ENCODE data around the gene MEIS1.

DNA sequence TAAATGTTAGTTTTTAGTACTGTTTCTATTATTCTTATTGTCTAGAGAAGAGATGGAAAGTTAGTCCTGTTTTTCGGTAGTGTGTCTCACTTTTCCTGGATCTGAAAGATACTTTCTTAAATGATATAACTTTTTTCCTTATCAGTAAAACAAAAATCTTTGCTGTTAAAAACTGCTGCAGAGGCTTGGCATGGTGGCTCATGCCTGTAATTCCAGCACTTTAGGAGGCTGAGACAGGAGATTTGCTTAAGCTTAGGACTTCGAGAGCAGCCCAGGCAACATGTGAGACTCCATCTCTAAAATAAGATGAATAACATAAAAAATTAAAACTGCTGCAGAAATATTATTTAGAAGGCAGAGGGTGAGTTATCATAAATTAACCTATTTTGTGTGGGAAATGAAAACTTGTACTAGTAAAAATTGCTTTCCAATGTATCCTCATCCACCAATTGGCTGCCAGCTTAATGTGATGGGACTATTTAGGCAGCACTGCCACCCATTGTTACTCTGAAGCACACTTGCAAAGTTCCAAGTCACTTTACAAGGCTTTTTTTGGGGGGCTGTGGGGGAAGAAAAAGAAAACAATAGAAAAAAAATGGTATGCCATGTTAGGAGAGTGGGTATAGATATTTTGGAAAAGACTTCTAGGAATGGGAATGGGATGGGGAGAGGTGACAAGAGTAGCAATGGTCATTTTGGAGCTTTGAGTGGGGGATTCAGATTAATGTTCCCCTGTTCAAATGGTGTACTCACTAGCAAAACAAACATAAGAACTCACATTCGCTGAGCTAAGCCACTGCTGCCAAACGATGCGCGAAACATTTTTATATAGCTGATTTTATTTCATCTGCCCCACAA is 62.7 kb downstream of the MEIS1 start:
- no peak for TF ChIP-seq POLR2A (IDR thresholded peaks at IDR 0.05; ENCODE audit: low read depth, low read length)
- TF ChIP-seq, protein P1, sequence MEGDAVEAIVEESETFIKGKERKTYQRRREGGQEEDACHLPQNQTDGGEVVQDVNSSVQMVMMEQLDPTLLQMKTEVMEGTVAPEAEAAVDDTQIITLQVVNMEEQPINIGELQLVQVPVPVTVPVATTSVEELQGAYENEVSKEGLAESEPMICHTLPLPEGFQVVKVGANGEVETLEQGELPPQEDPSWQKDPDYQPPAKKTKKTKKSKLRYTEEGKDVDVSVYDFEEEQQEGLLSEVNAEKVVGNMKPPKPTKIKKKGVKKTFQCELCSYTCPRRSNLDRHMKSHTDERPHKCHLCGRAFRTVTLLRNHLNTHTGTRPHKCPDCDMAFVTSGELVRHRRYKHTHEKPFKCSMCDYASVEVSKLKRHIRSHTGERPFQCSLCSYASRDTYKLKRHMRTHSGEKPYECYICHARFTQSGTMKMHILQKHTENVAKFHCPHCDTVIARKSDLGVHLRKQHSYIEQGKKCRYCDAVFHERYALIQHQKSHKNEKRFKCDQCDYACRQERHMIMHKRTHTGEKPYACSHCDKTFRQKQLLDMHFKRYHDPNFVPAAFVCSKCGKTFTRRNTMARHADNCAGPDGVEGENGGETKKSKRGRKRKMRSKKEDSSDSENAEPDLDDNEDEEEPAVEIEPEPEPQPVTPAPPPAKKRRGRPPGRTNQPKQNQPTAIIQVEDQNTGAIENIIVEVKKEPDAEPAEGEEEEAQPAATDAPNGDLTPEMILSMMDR (IDR thresholded peaks at IDR 0.05; ENCODE audit: extremely low read depth in 1 of 2, insufficient read depth in 1 of 2, low read depth in 1 of 2, low read length in 2 of 2): no peak
- TF ChIP-seq EZH2 (IDR thresholded peaks at IDR 0.05; ENCODE audit: borderline replicate concordance, low read depth, low read length, severe bottlenecking): no peak
- no peak for TF ChIP-seq POLR2AphosphoS5 (IDR thresholded peaks at IDR 0.05; ENCODE audit: insufficient read depth, low read depth, low read length)
- no peak for TF ChIP-seq GATA2 (IDR thresholded peaks at IDR 0.05; ENCODE audit: insufficient read depth, insufficient read length, low read depth, low read length)
- TF ChIP-seq, protein P2, sequence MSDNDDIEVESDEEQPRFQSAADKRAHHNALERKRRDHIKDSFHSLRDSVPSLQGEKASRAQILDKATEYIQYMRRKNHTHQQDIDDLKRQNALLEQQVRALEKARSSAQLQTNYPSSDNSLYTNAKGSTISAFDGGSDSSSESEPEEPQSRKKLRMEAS (IDR thresholded peaks at IDR 0.05; ENCODE audit: insufficient read depth, insufficient read length): no peak
- no peak for TF ChIP-seq JUN (IDR thresholded peaks at IDR 0.05; ENCODE audit: borderline replicate concordance, insufficient read depth, insufficient read length, low read depth)
- no peak for TF ChIP-seq MYC (IDR thresholded peaks at IDR 0.05; ENCODE audit: low read depth, low read length)
- TF ChIP-seq FOS (IDR thresholded peaks at IDR 0.05; ENCODE audit: borderline replicate concordance, insufficient read depth, low read length): no peak

All from endothelial cell of umbilical vein (primary cell).